IMR-90 (cell line): ENCODE results near the gene RAPGEF1. TPM values are rescaled to one million over a fixed set of nuclear protein-coding genes. Genes with fewer than 3 reads are reported as not detected.

Source experiments
- ATAC-seq: fragments of 200-7000 bp; cut with Tn5 transposase; 2 replicates; pipeline ENCODE4 v1.9.1; 2020; ENCODE audit warnings: low read depth, mild to moderate bottlenecking, moderate library complexity
- BruUV-seq: library from RNA; stranded (reverse); fragments of 400-500 nt; replicated peaks from 2 replicates; lab custom pipeline; 2021; lab: Mats Ljungman, UMichigan
- CTCF ChIA-PET: fragments of 300-600 bp; formaldehyde crosslinking; extraction: SDS; loops from one replicate; lab custom pipeline; 2021; ENCODE audit warnings: antibody characterized with exemption; lab: Yijun Ruan, JAX
- POLR2A ChIA-PET: fragments of 300-600 bp; sonication (Branson Sonifier 250); formaldehyde crosslinking; loops from one replicate; lab custom pipeline; 2022; ENCODE audit warnings: antibody characterized with exemption; ENCODE audit not compliant: unreplicated experiment; lab: Charles Lee
- DNase-seq: peaks from one replicate; pipeline ENCODE4 v3.0.0; 2013
- H2AFZ ChIP-seq: replicated peaks from 2 replicates; pipeline ENCODE3; 2013; ENCODE audit warnings: low read length, mild to moderate bottlenecking; ENCODE audit not compliant: poor library complexity
- H2AK5ac ChIP-seq: 2 replicates; pipeline ENCODE4 v1.6.1; 2013; ENCODE audit warnings: low read depth, low read length, inconsistent platforms
- H2AK9ac ChIP-seq: replicated peaks from 2 replicates; pipeline ENCODE3; 2013; ENCODE audit warnings: mild to moderate bottlenecking, low read depth, low read length, moderate library complexity; ENCODE audit not compliant: poor library complexity
- H2BK120ac ChIP-seq: 2 replicates; pipeline ENCODE4 v1.6.1; 2013; ENCODE audit warnings: low read depth, low read length, inconsistent platforms
- H2BK15ac ChIP-seq: 3 replicates; pipeline ENCODE4 v1.6.1; 2013; ENCODE audit warnings: low read depth, low read length, inconsistent platforms
- H2BK20ac ChIP-seq: 2 replicates; pipeline ENCODE4 v1.6.1; 2013; ENCODE audit warnings: low read depth, mild to moderate bottlenecking, inconsistent platforms, low read length, moderate library complexity
- H2BK5ac ChIP-seq: 2 replicates; pipeline ENCODE4 v1.6.1; 2013; ENCODE audit warnings: mild to moderate bottlenecking, low read depth, low read length, inconsistent platforms; ENCODE audit not compliant: poor library complexity, severe bottlenecking
- H3K14ac ChIP-seq: replicated peaks from 2 replicates; pipeline ENCODE4 v1.6.1; 2013; ENCODE audit warnings: low read depth, low read length, inconsistent platforms
- H3K18ac ChIP-seq: 2 replicates; pipeline ENCODE4 v1.6.1; 2013; ENCODE audit warnings: low read depth, low read length, control low read depth
- H3K23ac ChIP-seq: 2 replicates; pipeline ENCODE4 v1.6.1; 2013; ENCODE audit warnings: low read depth, low read length, inconsistent platforms
- H3K27ac ChIP-seq: 2 replicates; pipeline ENCODE4 v1.5.1; 2013; ENCODE audit warnings: mild to moderate bottlenecking, control low read depth, low read length; ENCODE audit not compliant: insufficient read depth
- H3K27me3 ChIP-seq: 2 replicates; pipeline ENCODE4 v1.6.1; 2013; ENCODE audit warnings: low read length; ENCODE audit not compliant: control insufficient read depth, insufficient read depth
- H3K36me3 ChIP-seq: 2 replicates; pipeline ENCODE4 v1.6.1; 2013; ENCODE audit warnings: low read length, mixed read lengths; ENCODE audit not compliant: control insufficient read depth, insufficient read depth
- H3K4ac ChIP-seq: 2 replicates; pipeline ENCODE4 v1.6.1; 2013; ENCODE audit warnings: low read depth, low read length, inconsistent platforms
- H3K4me1 ChIP-seq: 2 replicates; pipeline ENCODE4 v1.6.1; 2013; ENCODE audit warnings: low read length, mixed read lengths; ENCODE audit not compliant: control insufficient read depth, insufficient read depth
- H3K4me2 ChIP-seq: 2 replicates; pipeline ENCODE4 v1.6.1; 2013; ENCODE audit warnings: low read depth, mild to moderate bottlenecking, control low read depth, low read length, moderate library complexity
- H3K4me3 ChIP-seq: 2 replicates; pipeline ENCODE4 v1.5.1; 2013; ENCODE audit warnings: low read depth, mild to moderate bottlenecking, control low read depth, low read length, moderate library complexity; ENCODE audit not compliant: insufficient read depth
- H3K56ac ChIP-seq: 2 replicates; pipeline ENCODE4 v1.6.1; 2013; ENCODE audit warnings: low read length, inconsistent platforms; ENCODE audit not compliant: insufficient read depth; ENCODE audit errors: extremely low read depth
- H3K79me1 ChIP-seq, 2 experiments: 2 replicates each; pipeline ENCODE4 v1.6.1; 2013; ENCODE audit warnings: low read length in 2 of 2, inconsistent platforms in 1 of 2, low read depth in 1 of 2
- H3K9ac ChIP-seq: 2 replicates; pipeline ENCODE4 v1.6.1; 2013; ENCODE audit warnings: low read depth, low read length, control low read depth
- H3K9me1 ChIP-seq: 2 replicates; pipeline ENCODE4 v1.6.1; 2013; ENCODE audit warnings: low read length, inconsistent platforms; ENCODE audit not compliant: insufficient read depth
- H3K9me3 ChIP-seq: 2 replicates; pipeline ENCODE4 v1.6.1; 2013; ENCODE audit warnings: low read length; ENCODE audit not compliant: control insufficient read depth, insufficient read depth
- H4K20me1 ChIP-seq: 2 replicates; pipeline ENCODE4 v1.6.1; 2013; ENCODE audit warnings: low read length, inconsistent platforms; ENCODE audit not compliant: insufficient read depth
- H4K5ac ChIP-seq: 2 replicates; pipeline ENCODE4 v1.6.1; 2013; ENCODE audit warnings: mild to moderate bottlenecking, low read depth, low read length, control low read depth
- H4K8ac ChIP-seq, 2 experiments: 2 replicates each; pipeline ENCODE4 v1.6.1; 2013; ENCODE audit warnings: low read depth in 2 of 2, low read length in 2 of 2, control low read depth in 1 of 2, inconsistent platforms in 1 of 2
- H4K91ac ChIP-seq: 2 replicates; pipeline ENCODE4 v1.6.1; 2013; ENCODE audit warnings: low read depth, low read length, inconsistent platforms; ENCODE audit not compliant: insufficient read depth
- BHLHE40 ChIP-seq: fragments of 150-350 bp; IDR thresholded peaks from 2 replicates; pipeline ENCODE4 v1.6.1; 2016; ENCODE audit warnings: mild to moderate bottlenecking, low read depth, low read length
- CEBPB ChIP-seq: IDR thresholded peaks from 2 replicates; pipeline ENCODE4 v1.6.1; 2012; ENCODE audit warnings: low read depth, low read length, improper control_type of control experiment
- MAFK ChIP-seq: IDR thresholded peaks from 2 replicates; pipeline ENCODE4 v1.6.1; 2012; ENCODE audit warnings: low read depth, low read length, improper control_type of control experiment
- MAZ ChIP-seq: IDR thresholded peaks from 2 replicates; pipeline ENCODE4 v1.6.1; 2012; ENCODE audit warnings: low read depth, mild to moderate bottlenecking, low read length, improper control_type of control experiment, moderate library complexity, borderline replicate concordance
- MXI1 ChIP-seq: IDR thresholded peaks from 2 replicates; pipeline ENCODE4 v1.6.1; 2012; ENCODE audit warnings: low read depth, mild to moderate bottlenecking, low read length, moderate library complexity, borderline replicate concordance
- POLR2A ChIP-seq: IDR thresholded peaks from 2 replicates; pipeline ENCODE4 v1.6.1; 2012; ENCODE audit warnings: mild to moderate bottlenecking, low read depth, low read length
- RAD21 ChIP-seq: IDR thresholded peaks from 2 replicates; pipeline ENCODE4 v1.6.1; 2012; ENCODE audit warnings: low read length, improper control_type of control experiment
- SMC3 ChIP-seq: fragments of 150-350 bp; IDR thresholded peaks from 2 replicates; pipeline ENCODE4 v1.6.1; 2016; ENCODE audit warnings: low read depth, mild to moderate bottlenecking, antibody characterized with exemption, low read length, moderate library complexity
- WGBS, 2 experiments: methylation state at CpG; one replicate each; pipeline versions ENCODE4 v1.1.5 to v1.1.7; 2013; ENCODE audit warnings: missing lambda C conversion rate in 2 of 2; ENCODE audit not compliant: insufficient read length in 1 of 2; ENCODE audit errors: extremely low coverage in 2 of 2; 5-methylcytosine and 5-hydroxymethylcytosine counted together
- dilution Hi-C: fragments of 300-500 bp; cut with HindIII; formaldehyde crosslinking; loops from one replicate; pipeline ENCODE4 v1.14.3; 2018; ENCODE audit warnings: low sequenced_read_pairs; ENCODE audit not compliant: unreplicated experiment
- in situ Hi-C: fragments of 300-500 bp; cut with MboI; formaldehyde crosslinking; loops from 3 replicates; pipeline ENCODE4 v1.14.3; 2019; ENCODE audit warnings: low sequenced_read_pairs, inconsistent platforms, mixed read lengths
- intact Hi-C: fragments of 100-400 bp; cut with micrococcal nuclease; formaldehyde crosslinking; loops from 2 replicates; pipeline ENCODE4 v1.10.0; 2022
- polyA plus RNA-seq, 3 experiments: library from polyadenylated mRNA; depleted of rRNA; stranded (reverse); fragments of >200 nt; gene quantifications; 2 replicates each; pipeline ENCODE4 v1.2.3, GENCODE V29; 2012; ENCODE audit warnings: low replicate concordance in 1 of 3
- total RNA-seq: library from RNA; depleted of rRNA; stranded (reverse); fragments of >200 nt; gene quantifications from 2 replicates; pipeline ENCODE4 v1.2.3, GENCODE V29; 2012
- TF ChIP-seq, protein P1 (sequence below): conservative IDR thresholded peaks from 2 replicates; pipeline ENCODE4 v1.5.1; 2012; ENCODE audit warnings: mild to moderate bottlenecking, low read depth, low read length, improper control_type of control experiment

The RAPGEF1 gene
- total and polyA plus RNA-seq, 2 of the 4 experiments (the other 2 are of a cell fraction), result 13.1 to 22.3 TPM

GRCh38 chr9:131762356-131762932 is 22.6 kb upstream of the RAPGEF1 start:
- ChIA-PET CTCF (interaction anchor here (0.6 to 1.3 kb wide), 9 partner anchors 10 to 497 kb away, joined by 3 to 7 read pairs (median 3); no protein-coding TSS in a partner anchor), POLR2A (no interaction called here)
- H3K4me2 ChIP-seq, result peak overlapping the region; percentile 53; the same call in 1 of the 2 replicates
- WGBS, 2 experiments, result 17% methylated on average over 7 of the region's 38 CpGs; no CpG with 5 or more reads in 1 of the 2 experiments
- H4K20me1 ChIP-seq, result peaks cover 3% of the 10 kb centered on the region; the same call in 1 of the 2 replicates
- no peaks in the 10 kb centered on the region for H3K9me1 ChIP-seq
- H2BK20ac ChIP-seq, result no peak overlapping the region
- peak; percentile 98 for ATAC-seq
- no peak overlapping the region for H2BK5ac ChIP-seq
- in situ Hi-C loops, result loop anchor here (5.0 to 10.0 kb wide), 2 partner anchors 402 to 490 kb away; partner anchors contain the start of gene NTNG2
- no peaks in the 10 kb centered on the region for H3K9me3 ChIP-seq
- H2AK9ac ChIP-seq, result peak overlapping the region; percentile 66
- H3K27me3 ChIP-seq, result peaks cover 37% of the 10 kb centered on the region
- TF ChIP-seq RAD21, result peak; percentile 94
- peak; percentile 91 for TF ChIP-seq SMC3
- TF ChIP-seq MAZ, result peak; percentile 25; the same call in 1 of the 2 replicates
- no peak for TF ChIP-seq CEBPB
- 0 out of 2 replicates have a peak, but pooled peaks have one; percentile 37 for TF ChIP-seq POLR2A
- TF ChIP-seq, protein P1, sequence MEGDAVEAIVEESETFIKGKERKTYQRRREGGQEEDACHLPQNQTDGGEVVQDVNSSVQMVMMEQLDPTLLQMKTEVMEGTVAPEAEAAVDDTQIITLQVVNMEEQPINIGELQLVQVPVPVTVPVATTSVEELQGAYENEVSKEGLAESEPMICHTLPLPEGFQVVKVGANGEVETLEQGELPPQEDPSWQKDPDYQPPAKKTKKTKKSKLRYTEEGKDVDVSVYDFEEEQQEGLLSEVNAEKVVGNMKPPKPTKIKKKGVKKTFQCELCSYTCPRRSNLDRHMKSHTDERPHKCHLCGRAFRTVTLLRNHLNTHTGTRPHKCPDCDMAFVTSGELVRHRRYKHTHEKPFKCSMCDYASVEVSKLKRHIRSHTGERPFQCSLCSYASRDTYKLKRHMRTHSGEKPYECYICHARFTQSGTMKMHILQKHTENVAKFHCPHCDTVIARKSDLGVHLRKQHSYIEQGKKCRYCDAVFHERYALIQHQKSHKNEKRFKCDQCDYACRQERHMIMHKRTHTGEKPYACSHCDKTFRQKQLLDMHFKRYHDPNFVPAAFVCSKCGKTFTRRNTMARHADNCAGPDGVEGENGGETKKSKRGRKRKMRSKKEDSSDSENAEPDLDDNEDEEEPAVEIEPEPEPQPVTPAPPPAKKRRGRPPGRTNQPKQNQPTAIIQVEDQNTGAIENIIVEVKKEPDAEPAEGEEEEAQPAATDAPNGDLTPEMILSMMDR, result peak; percentile 90
- no peak for TF ChIP-seq MXI1
- no peak for TF ChIP-seq MAFK
- no peak for TF ChIP-seq BHLHE40
- no peak overlapping the region for H2AK5ac ChIP-seq
- H3K14ac ChIP-seq, result no peak overlapping the region
- no peak overlapping the region for H4K8ac ChIP-seq
- H3K36me3 ChIP-seq, result no peaks in the 10 kb centered on the region
- no peak overlapping the region for H4K5ac ChIP-seq
- H4K91ac ChIP-seq, result no peak overlapping the region
- H3K23ac ChIP-seq, result no peak overlapping the region
- dilution Hi-C loops, result no loop called here
- no peak overlapping the region for H2BK120ac ChIP-seq
- H3K9ac ChIP-seq, result no peak overlapping the region
- H3K27ac ChIP-seq, result no peak overlapping the region
- no peak overlapping the region for H3K4me3 ChIP-seq
- no TSS peak for BruUV-seq
- intact Hi-C loops, result loop anchor here (1.0 to 2.0 kb wide), 3 partner anchors 400 to 490 kb away; partner anchors contain the start of gene NTNG2
- H2AFZ ChIP-seq, result peak overlapping the region; percentile 77
- H2BK15ac ChIP-seq, result no peak overlapping the region
- H3K18ac ChIP-seq, result no peak overlapping the region
- no peaks in the 10 kb centered on the region for H3K79me1 ChIP-seq
- no peak overlapping the region for H3K4ac ChIP-seq
- DNase-seq, result peak; percentile 29
- H3K56ac ChIP-seq, result no peak overlapping the region
- H3K4me1 ChIP-seq, result peaks cover 2% of the 10 kb centered on the region; the same call in 1 of the 2 replicates
